HepG2 (cell line): ENCODE data around the gene MRRF. TPM values are rescaled to one million over a fixed set of nuclear protein-coding genes. Genes with fewer than 3 reads are reported as not detected.

Source experiments
- HBP1 ChIP-seq: IDR thresholded peaks from 2 replicates; pipeline ENCODE4 v1.6.1; 2016; ENCODE audit warnings: low read depth, control low read depth
- ISL2 ChIP-seq: sonication (generic); formaldehyde crosslinking; IDR thresholded peaks from 2 replicates; pipeline ENCODE4 v1.5.0; 2020; ENCODE audit warnings: missing genetic modification reagents
- NCOA2 ChIP-seq: sonication (generic); formaldehyde crosslinking; IDR thresholded peaks from 2 replicates; pipeline ENCODE4 v1.8.0; 2022; ENCODE audit warnings: inconsistent platforms
- PRPF4 ChIP-seq: fragments of 200-400 bp; formaldehyde crosslinking; IDR thresholded peaks from 2 replicates; pipeline ENCODE4 v1.6.1; 2016; ENCODE audit warnings: low read length, low read depth; ENCODE audit not compliant: poor library complexity, severe bottlenecking
- RFXAP ChIP-seq: sonication (generic); formaldehyde crosslinking; IDR thresholded peaks from 2 replicates; pipeline ENCODE4 v1.4.0; 2020; ENCODE audit warnings: missing genetic modification reagents, borderline replicate concordance
- SKI ChIP-seq: fragments of 450-650 bp; IDR thresholded peaks from one replicate; pipeline ENCODE4 v1.6.1; 2018; ENCODE audit warnings: mild to moderate bottlenecking; ENCODE audit not compliant: partially characterized antibody
- SOX13 ChIP-seq, 3 experiments: fragments of 450-650 bp in 1 of 3; sonication (generic) in 1 of 3; formaldehyde crosslinking in 1 of 3; IDR thresholded peaks in 2 of 3; conservative IDR thresholded peaks in 1 of 3; 2 replicates each; pipeline versions ENCODE4 v1.5.0 to v1.6.1; 2016 to 2020; ENCODE audit warnings: antibody characterized with exemption in 1 of 3, mild to moderate bottlenecking in 1 of 3, missing compliant biosample characterization in 1 of 3, missing genetic modification reagents in 1 of 3, moderate library complexity in 1 of 3
- SP4 ChIP-seq: sonication (generic); formaldehyde crosslinking; IDR thresholded peaks from 2 replicates; pipeline ENCODE4 v1.8.1; 2023; ENCODE audit warnings: mild to moderate bottlenecking, missing genetic modification reagents
- TBL1XR1 ChIP-seq: fragments of 150-350 bp; IDR thresholded peaks from 2 replicates; pipeline ENCODE4 v1.6.1; 2014; ENCODE audit warnings: borderline replicate concordance, low read length; ENCODE audit not compliant: partially characterized antibody
- ZNF101 ChIP-seq: sonication (generic); formaldehyde crosslinking; IDR thresholded peaks from 2 replicates; pipeline ENCODE4 v1.4.0; 2020; ENCODE audit warnings: mild to moderate bottlenecking, low read depth, missing genetic modification reagents, borderline replicate concordance
- ZNF138 ChIP-seq: sonication (generic); formaldehyde crosslinking; IDR thresholded peaks from 2 replicates; pipeline ENCODE4 v1.5.0; 2020; ENCODE audit warnings: mild to moderate bottlenecking, low read depth, missing genetic modification reagents
- ZNF282 ChIP-seq: fragments of 450-650 bp; IDR thresholded peaks from 2 replicates; pipeline ENCODE4 v1.6.1; 2018; ENCODE audit not compliant: partially characterized antibody
- ZNF333 ChIP-seq: sonication (generic); formaldehyde crosslinking; IDR thresholded peaks from 2 replicates; pipeline ENCODE4 v1.4.0; 2020; ENCODE audit warnings: mild to moderate bottlenecking, missing genetic modification reagents, borderline replicate concordance
- ZNF567 ChIP-seq: sonication (generic); formaldehyde crosslinking; IDR thresholded peaks from 2 replicates; pipeline ENCODE4 v1.8.1; 2023; ENCODE audit warnings: mild to moderate bottlenecking, missing genetic modification reagents, borderline replicate concordance
- ZNF7 ChIP-seq: IDR thresholded peaks from 2 replicates; pipeline ENCODE4 v1.6.1; 2016; ENCODE audit warnings: missing biosample characterization, missing genetic modification reagents
- polyA plus RNA-seq, 8 experiments: library from polyadenylated mRNA; depleted of rRNA in 3 of 8; stranded (reverse) in 7 of 8; unstranded in 1 of 8; fragments of >200 nt; fragmentation: Illumina TruSeq in 4 of 8; extraction: Trizol in 4 of 8; gene quantifications; 2 replicates each; pipeline versions ENCODE4 v1.2.1 to v1.2.3, GENCODE V29; 2011 to 2016; ENCODE audit warnings: low read depth in 4 of 8, missing spikeins in 1 of 8, mixed read lengths in 1 of 8; ENCODE audit not compliant: insufficient read depth in 1 of 8
- total RNA-seq, 5 experiments: library from RNA; depleted of rRNA; stranded (reverse); fragments of >200 nt; fragmentation: Illumina TruSeq; extraction: Trizol; gene quantifications; 2 replicates each; pipeline ENCODE4 v1.2.3, GENCODE V29; 2016; ENCODE audit warnings: low read depth in 1 of 5

MRRF gene
- total and polyA plus RNA-seq, 2 of the 13 experiments (the other 11 are each of a cell fraction or from before 2014, with no cell fraction given): 37.3 to 44.3 TPM

GRCh38 chr9:122276096-122276495 is 11.4 kb downstream of the MRRF start (continued):
- TF ChIP-seq HBP1 (CRISPR knock-in tag) (no peak), NCOA2 (CRISPR knock-in tag) (0 out of 2 replicates have a peak, but pooled peaks have one; percentile 8), ZNF138 (no peak), SOX13 (IDR thresholded peaks at IDR 0.05) (no peak), SOX13 (CRISPR knock-in tag; conservative IDR thresholded peaks at IDR 0.05 in 1 of 2, IDR thresholded peaks at IDR 0.05 in 1 of 2) (peak in 1 of 2 experiments; percentile 53; a peak in 2 of 4 replicates), TBL1XR1 (no peak), ZNF333 (CRISPR knock-in tag) (no peak), SKI (peak; percentile 76), SP4 (CRISPR knock-in tag) (no peak), ZNF282 (no peak), ZNF101 (CRISPR knock-in tag) (no peak), PRPF4 (no peak), ZNF567 (CRISPR knock-in tag) (no peak), ZNF7 (CRISPR knock-in tag) (no peak), ISL2 (no peak), RFXAP (CRISPR knock-in tag) (no peak)
